Hindlimb muscle (tissue), 1 donor: ENCODE measurements around the gene C6orf136. TPM values are rescaled to one million over a fixed set of nuclear protein-coding genes. Genes with fewer than 3 reads are reported as not detected.
A peak's percentile ranks its signal among the peaks of the same experiment; 100 is the strongest.

ENCODE experiments used
- DNase-seq: peaks from one replicate; pipeline ENCODE4 v3.0.0-alpha.2; 2013
- polyA plus RNA-seq: library from polyadenylated mRNA; unstranded; fragments of 120-200 nt; gene quantifications from one replicate; pipeline ENCODE4 v1.2.1, GENCODE V29; 2013; ENCODE audit not compliant: insufficient read length

C6orf136 gene, protein sequence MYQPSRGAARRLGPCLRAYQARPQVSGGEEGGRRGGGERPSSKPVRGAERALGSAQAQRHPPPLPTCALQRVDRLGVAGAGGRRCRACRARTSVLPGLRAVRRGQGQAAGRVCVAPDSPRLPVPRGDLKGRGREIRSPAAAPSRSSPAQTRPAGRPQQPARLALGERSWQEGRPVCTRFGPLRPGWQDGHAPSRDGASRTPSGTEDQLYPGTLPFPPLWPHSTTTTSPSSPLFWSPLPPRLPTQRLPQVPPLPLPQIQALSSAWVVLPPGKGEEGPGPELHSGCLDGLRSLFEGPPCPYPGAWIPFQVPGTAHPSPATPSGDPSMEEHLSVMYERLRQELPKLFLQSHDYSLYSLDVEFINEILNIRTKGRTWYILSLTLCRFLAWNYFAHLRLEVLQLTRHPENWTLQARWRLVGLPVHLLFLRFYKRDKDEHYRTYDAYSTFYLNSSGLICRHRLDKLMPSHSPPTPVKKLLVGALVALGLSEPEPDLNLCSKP
- polyA plus RNA-seq = 15.5 TPM

DNA sequence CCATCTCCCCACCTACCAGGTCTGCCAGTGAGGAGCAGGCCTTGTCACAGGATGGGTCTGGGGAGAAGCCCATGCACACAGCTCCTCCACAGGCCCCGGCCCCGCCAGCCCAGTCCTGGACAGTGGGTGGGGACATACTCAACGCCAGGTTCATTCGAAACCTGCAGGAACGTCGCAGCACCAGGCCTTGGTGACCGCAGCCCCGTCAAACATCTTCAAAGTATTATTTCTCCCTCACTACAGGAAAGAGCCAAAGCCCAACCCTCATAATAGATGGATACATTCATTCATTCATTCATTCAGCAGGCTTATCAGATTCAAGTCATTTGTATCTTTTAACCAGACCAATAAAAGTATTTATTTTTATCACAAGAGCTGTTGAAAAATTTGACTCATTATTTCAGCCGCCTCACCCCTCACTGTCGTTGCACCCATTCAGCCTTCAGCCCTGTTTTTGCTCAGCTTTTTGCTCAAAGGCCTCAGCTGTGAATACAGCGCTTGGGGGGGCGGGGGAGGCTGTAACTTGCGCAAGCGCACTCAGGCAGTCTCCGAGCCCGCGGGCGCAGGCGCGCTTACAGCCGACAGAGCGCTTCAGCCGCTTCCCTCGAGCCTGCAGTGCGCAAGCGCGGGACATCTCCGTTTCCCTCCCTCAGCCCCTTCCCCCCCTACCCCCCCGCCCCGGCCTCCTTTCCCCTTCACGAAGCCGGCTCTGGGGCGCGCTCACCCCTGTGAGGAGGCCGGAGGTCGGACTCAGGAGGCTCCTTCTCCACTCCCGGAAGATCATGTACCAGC, at the start of gene C6orf136:
C6orf136 (plus strand) TSS at position 684 of the 792 bp plus-strand sequence; CDS start at position 783, 99 bp downstream.
- peak; percentile 92 for DNase-seq

DNA sequence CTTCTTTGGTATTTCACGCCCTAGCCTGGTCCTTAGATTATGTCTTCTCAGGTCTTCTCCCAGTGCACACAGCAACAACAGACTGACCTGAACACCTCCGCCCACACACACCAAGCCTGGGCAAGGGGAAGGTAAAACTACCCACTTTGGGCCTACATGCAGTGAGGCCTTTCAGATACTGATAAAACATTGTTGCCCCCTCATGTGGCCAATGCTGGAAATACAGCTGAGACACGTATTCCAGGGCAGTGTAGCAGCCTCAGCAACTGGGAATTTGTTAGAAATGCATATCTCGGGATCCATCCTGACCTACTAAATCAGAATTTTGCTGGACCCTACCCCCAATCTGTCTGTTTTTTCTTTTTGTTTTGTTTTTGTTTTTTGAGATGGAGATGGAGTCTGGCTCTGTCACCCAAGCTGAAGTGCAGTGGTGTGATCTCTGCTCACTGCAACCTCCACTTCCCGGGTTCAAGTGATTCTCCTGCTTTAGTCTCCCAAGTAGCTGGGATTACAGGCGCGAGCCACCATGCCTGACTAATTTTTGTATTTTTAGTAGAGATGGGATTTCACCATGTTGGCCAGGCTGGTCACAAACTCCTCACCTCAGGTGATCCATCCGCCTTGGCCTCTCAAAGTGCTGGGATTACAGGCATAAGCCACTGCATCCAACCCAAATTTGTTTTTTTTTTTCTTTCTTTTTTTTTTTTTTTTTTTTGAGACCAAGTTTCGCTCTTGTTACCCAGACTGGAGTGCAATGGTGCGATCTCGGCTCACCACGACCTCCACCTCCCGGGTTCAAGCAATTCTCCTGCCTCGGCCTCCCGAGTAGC, 49.4 kb upstream of the C6orf136 start:
- DNase-seq = peak; percentile 58

DNA sequence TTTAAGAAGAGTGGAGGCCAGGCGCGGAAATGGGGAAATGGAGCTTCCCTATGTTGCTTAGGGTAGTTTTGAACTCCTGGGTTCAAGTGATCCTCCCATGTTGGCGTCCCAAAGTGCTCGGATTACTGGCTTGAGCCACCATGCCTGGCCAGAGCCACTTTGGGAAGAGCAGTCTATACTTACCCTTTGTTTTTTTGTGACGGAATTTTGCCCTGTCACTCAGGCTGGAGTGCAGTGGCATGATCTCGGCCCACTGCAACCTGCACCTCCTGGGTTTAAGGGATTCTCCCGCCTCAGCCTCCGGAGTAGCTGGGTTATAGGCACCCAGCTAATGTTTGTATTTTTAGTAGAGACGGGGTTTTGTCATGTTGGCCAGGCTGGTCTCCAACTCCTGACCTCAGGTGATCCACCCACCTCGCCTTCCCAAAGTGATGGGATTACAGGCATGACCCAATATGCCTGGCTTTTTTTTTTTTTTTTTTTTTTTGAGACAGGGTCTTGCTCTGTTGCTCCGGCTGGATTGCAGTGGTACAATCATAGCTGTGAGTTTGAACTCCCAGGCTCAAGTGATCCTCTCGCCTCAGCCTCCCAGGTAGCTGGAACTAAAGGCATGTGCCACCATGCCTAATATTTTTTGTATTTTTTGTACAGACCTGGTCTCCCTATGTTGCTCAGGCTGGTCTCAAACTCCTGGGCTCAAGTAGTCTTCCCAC, 47.9 kb upstream of the C6orf136 start:
- no peak for DNase-seq

DNA sequence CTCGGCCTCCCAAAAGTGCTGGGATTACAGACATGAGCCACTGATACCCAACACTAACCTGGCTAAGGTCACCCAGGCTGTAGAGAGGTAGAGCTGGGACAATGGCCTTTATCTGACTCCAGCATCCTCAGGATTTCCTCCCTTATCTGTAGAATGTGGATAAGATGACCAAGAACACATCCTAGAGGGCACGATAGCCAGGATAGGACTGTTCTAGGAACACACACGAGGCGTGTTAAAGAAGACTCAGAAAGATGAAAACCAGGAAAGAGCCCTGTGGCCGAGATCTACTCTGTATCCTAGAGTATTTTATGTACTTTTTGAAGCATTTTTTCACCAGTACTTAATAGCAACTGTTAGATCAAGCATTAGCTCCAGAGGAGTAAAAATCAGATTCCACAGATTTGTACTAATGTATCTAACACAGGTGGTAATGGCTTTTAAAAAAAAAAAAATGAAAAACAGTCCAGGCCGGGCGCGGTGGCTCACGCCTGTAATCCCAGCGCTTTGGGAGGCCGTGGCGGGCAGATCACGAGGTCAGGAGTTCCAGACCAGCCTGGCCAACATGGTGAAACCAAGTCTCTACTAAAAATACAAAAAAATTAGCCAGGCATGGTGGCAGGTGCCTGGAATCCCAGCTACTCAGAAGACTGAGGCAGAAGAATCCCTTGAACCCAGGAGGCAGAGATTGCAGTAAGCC, 47.2 kb upstream of the C6orf136 start:
- no peak for DNase-seq

- DNase-seq = no peak
These were observed 46.4 kb upstream of the C6orf136 start for GRCh38 chr6:30600451-30600961.

- no peak for DNase-seq
These were observed 45.5 kb upstream of the C6orf136 start for GRCh38 chr6:30601436-30601814.

- no peak for DNase-seq
These were observed 44.9 kb upstream of the C6orf136 start for GRCh38 chr6:30601815-30602641.

- no peak for DNase-seq
These were observed 43.0 kb upstream of the C6orf136 start for GRCh38 chr6:30603961-30604360.

- DNase-seq = no peak
These were observed 36.9 kb upstream of the C6orf136 start for GRCh38 chr6:30610065-30610464.

DNA sequence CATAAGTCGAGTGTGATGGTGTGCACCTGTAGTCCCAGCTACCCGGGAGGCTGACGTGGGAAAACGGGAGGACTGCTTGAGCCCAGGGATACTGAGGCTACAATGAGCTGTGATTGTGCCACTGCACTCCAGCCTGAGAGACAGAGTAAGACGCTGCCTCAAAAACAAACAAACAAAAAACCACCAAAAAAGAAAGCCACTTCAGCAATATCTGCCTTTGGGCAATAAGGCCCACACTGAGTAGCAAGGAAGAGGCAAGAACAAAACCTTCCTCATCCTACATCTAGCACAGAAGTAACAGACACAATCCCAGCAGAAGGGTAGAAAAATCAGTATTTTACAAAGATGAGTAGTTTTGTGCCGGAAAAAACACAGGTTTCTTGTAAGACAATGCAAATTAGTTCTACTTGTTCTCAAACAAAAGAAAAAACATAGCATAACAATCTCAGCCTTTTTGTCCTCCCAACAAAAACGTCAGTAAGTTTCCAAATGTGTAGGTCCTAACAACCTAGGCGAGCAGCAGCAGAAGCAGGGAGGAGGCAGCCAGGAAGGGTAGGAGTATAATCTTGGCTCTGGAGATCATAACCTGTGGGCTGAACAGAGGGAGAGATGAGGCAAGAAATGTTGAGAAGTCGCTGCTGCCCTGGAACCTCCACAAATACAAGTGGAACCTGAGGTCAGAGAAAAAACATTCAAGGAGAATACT, 35.6 kb upstream of the C6orf136 start:
- DNase-seq = no peak

GRCh38 chr6:30611856-30612194, 35.1 kb upstream of the C6orf136 start:
- DNase-seq = no peak

GRCh38 chr6:30612213-30612612, 34.7 kb upstream of the C6orf136 start:
- DNase-seq = no peak

GRCh38 chr6:30612687-30613248, 34.2 kb upstream of the C6orf136 start:
- DNase-seq = no peak

DNA sequence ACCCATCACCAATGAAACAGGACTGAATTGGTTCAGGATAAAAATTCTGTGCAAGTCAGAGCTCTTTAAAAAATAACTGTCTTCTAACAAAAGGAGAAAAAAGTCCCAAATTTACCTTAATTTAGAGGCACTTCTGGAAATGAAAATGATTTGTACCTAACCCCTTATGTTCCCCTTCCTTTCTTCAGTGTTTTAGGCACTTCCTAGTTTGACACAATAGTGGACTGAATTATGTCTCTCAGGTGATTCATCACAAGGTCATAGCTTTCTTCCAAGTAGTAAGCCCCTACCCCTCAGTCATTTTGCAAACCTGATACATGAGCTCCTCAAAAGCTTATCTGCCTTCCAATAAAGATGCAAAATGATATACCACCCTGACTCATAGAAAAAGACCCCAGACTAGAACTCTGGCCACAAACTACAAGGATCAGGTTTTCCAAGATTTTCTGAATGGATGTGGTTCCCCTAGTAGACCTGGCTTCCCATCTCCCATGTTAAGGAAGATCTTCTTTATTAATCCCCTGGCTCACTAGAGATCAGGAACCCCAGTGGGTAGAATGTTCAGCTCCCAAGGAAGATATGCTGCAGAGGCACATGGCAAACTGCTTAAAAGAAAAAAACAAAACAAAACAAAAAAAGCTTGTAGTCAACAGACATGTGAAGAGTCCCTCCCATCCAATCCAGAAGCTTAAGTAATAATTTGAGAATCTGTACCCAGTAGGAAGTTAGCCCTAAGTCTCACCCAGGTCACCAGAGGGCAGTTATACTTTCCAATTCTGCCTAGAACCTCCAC, 33.5 kb upstream of the C6orf136 start:
- DNase-seq = no peak

- no peak for DNase-seq
These were observed 32.7 kb upstream of the C6orf136 start for GRCh38 chr6:30614044-30614842.

DNA sequence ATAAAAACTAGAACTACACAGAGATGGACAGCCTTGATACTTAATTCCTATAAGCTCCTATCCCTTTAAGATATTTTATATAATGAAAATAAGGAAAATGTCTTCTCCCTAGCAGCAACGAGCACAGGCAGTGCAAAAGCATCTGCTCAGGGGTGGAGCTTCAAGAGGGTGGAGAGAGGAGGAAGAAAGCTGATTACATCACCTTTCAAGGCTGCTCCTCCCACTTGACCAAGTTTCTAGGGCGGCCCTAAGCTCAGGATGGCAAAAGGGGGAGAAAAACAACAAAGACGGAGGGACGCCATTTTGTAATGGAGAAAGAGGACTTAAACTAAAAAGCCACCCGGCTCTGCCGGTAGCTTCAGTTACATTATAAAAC, 32.1 kb upstream of the C6orf136 start:
- peak; percentile 96 for DNase-seq

- peak; percentile 87 for DNase-seq
These were observed 31.5 kb upstream of the C6orf136 start for GRCh38 chr6:30615219-30615957.
